RCC 7860 (cell line): ENCODE measurements around the gene RNASE7.

Experiments used
- DNase-seq: peaks from one replicate; pipeline ENCODE4 v3.0.0-alpha.2; 2015; ENCODE audit warnings: low spot score
- FAIRE-seq: peaks from 2 replicates; lab custom pipeline; 2012; peaks lifted over from hg19 to GRCh38; lab: Jason Lieb, UNC

The RNASE7 gene

DNA sequence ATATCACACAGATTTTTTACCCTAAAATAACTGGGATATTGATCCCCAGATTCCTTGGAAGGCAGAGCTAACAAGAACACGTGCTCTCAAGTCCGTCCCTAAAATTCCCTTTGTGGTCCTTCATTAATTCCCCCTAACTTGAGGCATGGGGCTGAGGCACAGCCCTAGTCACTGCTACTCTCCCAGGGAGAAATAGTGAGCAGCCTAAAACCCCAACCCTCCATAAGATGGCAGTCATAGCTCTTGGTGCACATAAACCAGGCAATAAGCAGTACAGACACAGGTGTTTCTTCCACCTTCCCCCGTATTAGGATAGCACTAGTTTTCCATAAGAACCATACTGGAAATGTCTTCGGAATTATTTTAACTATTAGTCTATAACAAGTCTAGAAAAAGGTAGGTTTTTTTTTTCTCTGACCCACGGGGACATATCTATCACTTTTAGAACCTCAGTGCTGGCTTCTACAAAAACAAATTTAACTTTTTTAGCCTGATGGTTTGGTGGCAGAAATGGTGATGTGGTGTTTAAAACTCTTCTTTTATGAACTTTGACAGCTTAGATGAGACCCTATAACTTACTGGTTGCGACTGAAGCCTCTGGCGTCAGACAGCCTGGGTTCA lies 24.8 kb downstream of the RNASE7 start:
- DNase-seq, result no peak
- FAIRE-seq, result no peak

DNA sequence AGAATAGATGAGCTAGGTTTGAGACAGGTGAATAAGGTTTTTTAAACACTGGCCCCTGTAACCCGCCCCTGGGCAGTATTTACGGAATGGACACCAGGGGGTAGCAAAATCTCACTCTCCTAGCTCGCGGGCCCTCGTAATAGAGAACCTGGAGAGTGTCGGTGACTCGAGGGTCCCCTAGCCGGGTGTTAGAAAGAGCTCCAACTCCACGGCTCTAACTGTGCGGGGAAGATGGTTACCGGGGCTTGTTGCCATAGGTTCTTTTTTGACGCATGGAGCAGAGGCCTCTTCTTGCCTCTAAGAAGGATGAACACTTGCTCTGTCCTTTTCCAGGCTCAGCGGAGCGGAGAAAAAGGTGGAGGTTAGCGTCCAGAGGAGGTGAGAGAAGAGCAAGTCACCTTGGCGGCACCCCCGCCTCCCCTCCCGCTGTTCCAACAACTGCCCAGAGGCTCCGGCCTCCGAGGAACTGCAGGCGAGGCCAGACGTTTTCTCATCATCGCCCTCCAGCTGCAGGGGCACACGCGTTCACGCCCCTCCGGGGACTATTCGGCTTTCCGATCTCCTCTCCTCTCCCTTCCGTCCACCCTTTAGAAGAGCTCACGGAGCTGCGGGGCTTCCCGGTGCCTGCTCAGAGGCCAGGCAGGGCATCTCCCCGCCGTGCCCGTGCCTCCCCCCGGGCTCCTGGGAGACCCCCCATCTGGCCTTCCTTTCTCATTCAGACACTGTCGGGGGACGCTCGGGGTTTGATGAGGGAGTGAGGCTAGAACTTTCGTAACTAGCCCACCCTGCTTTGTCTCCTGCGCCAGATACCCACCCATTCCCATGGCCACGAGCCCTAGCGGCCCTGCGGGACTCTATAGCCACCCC lies 26.6 kb downstream of the RNASE7 start:
- DNase-seq (no peak), FAIRE-seq (no peak)

DNA sequence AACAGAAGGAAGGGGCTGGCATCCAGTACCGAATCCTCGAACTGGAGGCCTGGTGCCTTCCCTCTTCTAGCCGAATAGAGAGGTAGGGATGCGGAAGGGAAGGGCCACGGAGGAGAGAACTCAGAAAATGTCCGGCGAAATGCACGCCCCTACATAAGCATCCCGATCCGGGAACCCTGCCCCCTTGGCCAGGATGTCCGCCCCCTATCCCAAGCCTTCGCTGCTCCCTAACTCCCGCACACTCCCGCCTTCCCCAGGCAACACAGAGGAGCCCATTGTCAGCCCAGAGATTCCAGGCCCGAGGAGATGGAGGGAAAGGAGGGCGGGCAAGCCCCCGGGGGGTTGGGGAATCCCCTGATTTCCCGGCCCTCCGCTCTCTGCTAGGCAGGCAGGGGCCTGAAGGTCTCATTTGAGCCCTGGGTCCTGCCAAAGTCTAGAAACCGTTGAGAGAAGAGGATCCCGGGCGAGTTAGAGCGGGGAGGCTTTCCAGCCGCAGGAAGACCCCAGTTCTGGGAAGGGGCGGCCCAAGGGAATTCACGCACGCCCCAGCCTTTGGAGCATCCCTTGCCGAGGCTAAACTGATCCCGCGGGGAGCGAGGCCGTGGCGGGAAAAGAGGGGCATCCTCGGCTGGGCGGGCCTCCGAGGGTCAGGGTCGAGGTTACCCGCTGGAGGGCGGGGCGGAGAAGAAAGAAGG lies 27.4 kb downstream of the RNASE7 start:
- DNase-seq (no peak), FAIRE-seq (no peak)

DNA sequence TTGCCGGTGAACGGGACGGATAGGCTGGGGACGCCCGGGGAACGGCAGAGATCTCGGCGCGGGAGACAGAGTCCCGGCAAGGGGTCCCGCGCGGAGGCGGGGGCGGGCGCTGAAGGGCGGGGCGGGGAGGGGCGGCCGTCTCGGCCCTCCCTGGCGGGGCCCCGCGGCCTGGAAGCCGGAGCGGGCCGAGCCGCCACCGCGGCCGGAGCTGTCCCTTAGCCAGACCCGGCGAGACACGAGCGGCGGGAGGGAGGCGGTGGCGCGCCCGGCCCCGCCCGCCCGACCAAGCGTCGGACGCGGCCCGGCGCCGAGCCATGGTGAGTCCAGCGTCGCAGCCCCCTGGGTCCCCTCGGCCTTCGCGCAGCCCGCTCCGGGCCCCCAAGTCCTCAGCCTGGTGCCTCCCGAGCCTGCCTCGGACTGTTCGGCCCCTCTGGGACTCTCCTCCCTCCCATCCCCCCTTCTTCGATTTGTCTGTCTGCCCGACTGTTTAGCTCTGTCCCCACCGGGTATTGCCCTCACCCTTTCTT lies 28.0 kb downstream of the RNASE7 start, which contains the start of gene ARHGEF40:
TSS of gene ARHGEF40 (plus strand) at position 222 of the 527 bp plus-strand sequence. CDS start at position 315, 93 bp downstream.
- no peak for DNase-seq

DNA sequence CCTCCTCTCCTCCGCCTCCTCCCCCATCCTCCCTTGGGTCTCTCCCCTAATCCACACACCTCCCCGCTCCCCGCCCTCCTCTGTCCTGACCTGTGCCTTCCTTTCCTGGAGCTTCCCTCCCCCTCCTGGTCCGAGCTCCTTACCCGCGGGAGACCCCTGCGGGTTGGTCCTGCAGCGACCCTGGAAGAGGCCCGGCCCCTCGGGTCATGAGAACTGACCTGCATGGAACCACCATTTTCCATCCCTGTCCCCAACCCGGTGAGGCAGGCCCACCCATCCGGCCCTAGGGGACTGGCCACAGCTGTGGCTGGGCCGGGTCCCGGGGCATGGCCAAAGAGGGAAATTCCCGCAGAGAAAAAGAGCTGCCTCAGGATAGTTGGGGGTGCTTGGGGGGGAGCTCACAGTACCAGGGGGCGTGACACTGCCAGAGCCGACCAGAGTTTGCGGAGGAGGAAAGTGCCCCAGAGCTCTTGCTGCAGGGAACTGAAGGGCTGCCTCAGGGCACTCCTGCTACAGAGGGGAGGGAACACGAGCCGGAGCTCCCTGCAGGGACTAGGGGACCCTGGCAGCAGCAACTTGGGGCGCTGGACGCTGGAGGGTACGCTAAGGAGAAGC lies 28.6 kb downstream of the RNASE7 start:
- DNase-seq (peak; percentile 41), FAIRE-seq (no peak)

More for the DNA sequence above, 28.0 kb downstream of the RNASE7 start, which contains the start of gene ARHGEF40:
- FAIRE-seq, result no peak

DNA sequence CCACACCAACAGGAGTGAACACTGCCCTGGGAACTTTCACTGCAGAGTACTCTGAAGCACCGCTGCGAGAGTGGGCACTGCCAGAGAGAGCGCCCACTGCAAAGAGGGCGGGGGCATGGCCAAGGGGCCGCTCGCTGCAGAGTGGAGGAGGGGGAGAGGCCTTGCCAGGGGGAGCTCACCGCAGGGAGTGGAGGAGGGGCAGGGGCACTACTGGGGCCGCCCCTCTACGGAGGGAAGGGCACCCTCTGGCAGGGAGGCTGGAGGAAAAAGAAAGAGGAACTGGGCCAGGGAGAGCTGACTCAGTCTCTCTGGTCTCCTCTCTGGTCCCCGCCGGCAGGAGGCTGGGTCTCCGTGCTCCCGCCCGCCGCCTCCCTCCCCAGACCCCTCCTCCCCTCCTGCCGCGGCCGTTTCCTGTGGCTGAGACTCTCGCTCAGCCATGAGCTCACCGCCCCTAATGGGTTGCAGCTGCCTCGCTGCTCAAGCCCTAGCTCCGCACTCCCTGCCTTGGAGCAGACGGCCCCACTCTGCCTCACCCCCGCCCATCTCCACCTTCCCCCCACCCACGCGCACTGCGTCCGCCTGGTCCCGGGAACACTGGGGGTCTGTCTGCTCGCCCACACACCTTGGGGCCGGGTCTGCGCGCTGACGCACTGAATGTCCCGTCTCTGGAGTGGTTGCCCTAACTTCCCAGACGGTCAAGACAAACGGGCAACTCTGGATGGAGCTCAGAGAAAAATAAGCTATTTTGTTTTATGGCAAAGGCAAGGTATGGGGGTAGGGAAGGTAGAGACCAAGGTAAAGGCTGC lies 29.3 kb downstream of the RNASE7 start:
- peak; percentile 84 for DNase-seq

DNA sequence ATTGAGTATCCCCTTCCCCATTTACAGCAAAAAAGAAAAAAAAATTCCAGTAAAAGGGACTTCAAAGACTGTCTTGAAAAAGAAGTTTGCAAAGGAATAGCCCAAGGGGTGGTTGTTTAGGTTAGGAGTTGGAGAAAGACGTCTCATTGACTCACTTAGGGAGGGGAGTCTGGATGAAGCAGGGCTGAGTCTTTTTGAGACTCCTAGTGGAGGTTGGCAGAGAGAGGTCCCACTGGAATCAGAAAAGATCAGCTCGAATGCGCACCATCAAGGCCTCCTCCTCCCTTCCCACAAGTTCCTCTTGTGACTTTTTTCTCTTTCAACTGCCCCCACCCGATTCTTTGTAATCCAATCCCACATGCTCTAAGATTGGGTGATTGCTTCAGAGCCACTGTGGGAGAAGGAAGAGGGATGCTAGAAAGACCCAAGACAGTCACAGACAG lies 29.9 kb downstream of the RNASE7 start:
- FAIRE-seq, result no peak
- DNase-seq, result no peak

More for the DNA sequence above, 29.3 kb downstream of the RNASE7 start:
- FAIRE-seq, result peak; percentile 52

DNA sequence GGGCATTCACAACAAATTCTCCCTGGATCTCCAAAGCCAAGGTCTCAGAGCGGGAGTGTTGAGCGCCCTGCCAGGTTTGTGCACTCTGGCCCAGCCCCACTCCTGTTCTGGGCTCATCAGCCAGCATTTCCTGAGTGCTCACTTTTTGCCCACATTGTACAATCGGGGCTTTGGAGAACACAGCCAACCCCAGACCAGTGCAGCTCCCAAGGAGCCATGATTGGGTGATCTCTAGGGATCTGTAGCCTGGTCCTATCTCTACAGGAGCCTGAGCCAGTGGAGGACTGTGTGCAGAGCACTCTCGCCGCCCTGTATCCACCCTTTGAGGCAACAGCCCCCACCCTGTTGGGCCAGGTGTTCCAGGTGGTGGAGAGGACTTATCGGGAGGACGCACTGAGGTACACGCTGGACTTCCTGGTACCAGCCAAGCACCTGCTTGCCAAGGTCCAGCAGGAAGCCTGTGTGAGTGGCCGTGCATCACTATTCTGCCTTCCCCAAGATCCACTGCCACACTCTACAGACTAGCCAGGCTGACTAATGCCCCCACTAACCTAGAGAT lies 30.7 kb downstream of the RNASE7 start:
- DNase-seq, result no peak
- FAIRE-seq, result no peak

DNA sequence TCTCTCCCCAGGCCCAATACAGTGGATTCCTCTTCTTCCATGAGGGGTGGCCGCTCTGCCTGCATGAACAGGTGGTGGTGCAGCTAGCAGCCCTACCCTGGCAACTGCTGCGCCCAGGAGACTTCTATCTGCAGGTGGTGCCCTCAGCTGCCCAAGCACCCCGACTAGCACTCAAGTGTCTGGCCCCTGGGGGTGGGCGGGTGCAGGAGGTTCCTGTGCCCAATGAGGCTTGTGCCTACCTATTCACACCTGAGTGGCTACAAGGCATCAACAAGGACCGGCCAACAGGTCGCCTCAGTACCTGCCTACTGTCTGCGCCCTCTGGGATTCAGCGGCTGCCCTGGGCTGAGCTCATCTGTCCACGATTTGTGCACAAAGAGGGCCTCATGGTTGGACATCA lies 31.8 kb downstream of the RNASE7 start:
- FAIRE-seq (no peak), DNase-seq (no peak)

DNA sequence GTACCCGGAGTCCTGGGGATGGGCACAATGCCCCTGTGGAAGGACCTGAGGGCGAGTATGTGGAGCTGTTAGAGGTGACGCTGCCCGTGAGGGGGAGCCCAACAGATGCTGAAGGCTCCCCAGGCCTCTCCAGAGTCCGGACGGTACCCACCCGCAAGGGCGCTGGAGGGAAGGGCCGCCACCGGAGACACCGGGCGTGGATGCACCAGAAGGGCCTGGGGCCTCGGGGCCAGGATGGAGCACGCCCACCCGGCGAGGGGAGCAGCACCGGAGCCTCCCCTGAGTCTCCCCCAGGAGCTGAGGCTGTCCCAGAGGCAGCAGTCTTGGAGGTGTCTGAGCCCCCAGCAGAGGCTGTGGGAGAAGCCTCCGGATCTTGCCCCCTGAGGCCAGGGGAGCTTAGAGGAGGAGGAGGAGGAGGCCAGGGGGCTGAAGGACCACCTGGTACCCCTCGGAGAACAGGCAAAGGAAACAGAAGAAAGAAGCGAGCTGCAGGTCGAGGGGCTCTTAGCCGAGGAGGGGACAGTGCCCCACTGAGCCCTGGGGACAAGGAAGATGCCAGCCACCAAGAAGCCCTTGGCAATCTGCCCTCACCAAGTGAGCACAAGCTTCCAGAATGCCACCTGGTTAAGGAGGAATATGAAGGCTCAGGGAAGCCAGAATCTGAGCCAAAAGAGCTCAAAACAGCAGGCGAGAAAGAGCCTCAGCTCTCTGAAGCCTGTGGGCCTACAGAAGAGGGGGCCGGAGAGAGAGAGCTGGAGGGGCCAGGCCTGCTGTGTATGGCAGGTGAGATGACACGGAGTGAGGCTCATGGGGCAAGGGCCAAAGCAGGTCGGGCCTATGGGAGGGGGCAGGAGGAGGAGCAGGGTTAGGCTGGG lies 32.5 kb downstream of the RNASE7 start:
- FAIRE-seq, result no peak

DNA sequence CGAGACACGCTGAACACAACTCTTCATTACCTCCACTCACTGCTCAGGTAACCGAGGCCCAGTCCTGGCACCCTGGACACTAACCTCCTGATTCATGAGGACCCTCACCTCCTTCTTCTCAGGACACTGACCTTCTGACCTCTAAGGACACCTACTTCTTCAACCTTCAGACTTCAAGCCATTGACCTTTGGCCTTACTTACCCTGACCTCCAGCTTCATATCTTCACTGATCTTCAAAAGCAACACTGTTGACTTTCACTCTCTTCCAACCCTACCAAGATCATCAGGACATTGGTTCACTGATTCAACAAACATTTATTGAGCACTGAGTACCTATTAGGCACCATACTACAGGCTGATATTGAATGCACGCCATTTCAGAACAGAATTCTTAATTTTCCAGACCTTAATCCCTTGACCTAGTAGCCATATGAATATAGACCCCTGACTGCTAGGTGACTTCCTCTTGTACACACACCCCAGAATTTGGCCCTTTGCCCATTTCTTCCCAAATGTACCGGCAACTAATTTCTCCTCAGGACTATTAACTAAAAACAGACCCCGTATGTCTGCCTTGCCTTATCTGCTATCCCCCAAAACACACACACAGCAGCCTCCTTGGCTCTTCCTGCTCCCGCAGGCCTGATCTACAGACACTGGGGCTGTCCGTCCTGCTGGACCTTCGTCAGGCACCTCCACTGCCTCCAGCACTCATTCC lies 33.7 kb downstream of the RNASE7 start:
- FAIRE-seq (no peak), DNase-seq (no peak)

More for the DNA sequence above, 32.5 kb downstream of the RNASE7 start:
- no peak for DNase-seq

DNA sequence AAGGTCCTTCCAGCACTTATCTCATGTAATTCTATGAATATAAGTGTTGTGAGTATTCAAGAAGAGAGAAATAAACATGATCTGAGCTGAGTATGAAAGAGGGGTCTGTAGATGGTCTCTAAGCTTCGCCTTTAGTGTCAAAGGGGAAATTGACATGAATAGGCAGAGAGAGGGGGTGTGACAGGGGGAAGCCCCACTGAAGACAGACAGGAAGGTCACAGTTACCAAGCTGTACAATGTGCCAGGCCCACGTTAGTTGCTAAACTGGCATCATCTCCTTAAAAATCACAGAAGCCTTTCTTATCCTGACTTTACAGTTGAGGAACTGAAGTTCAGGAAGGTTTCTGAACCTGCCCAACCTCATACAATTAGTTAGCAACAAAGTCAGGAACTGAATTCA lies 35.5 kb downstream of the RNASE7 start:
- no peak for DNase-seq

DNA sequence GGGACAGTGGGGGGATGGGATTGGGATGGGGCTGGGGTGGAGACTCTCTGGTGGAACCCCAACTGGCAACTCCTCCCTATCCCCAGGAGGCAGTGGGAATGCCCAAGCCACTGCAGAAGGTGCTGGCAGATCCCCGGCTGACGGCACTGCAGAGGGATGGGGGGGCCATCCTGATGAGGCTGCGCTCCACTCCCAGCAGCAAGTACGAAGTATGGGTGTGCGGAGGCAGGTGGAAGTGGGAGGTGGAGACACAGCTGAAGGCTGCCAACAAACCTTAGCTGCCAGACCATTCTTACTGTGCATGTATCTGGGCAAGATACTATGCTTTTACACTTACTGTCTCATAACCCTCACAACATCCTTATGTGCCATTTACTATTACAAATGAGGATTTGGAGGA lies 36.1 kb downstream of the RNASE7 start:
- FAIRE-seq (no peak), DNase-seq (no peak)

More for the DNA sequence above, 35.5 kb downstream of the RNASE7 start:
- no peak for FAIRE-seq

DNA sequence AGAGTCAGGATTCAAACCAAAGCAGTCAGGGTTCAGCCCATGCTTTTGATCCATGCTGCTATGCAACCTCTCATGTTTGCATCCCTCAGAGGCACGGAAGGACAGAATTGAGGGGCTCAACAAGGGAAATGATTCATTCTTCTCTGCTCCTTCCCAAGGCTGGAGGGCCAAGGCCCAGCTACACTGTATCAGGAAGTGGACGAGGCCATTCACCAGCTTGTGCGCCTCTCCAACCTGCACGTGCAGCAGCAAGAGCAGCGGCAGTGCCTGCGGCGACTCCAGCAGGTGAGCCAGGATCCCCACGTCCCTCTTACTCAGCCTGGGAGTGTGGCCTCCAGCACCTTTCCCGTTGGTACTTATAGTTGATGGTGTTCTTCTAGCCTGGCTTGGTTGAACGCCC lies 36.6 kb downstream of the RNASE7 start:
- no peak for FAIRE-seq
- no peak for DNase-seq

DNA sequence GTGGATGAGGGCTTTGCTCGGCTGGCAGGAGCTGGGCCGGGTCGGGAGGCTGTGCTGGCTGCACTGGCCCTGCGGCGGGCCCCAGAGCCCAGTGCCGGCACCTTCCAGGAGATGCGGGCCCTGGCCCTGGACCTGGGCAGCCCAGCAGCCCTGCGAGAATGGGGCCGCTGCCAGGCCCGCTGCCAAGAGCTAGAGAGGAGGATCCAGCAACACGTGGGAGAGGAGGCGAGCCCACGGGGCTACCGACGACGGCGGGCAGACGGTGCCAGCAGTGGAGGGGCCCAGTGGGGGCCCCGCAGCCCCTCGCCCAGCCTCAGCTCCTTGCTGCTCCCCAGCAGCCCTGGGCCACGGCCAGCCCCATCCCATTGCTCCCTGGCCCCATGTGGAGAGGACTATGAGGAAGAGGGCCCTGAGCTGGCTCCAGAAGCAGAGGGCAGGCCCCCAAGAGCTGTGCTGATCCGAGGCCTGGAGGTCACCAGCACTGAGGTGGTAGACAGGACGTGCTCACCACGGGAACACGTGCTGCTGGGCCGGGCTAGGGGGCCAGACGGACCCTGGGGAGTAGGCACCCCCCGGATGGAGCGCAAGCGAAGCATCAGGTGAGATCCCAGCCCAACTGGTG lies 39.5 kb downstream of the RNASE7 start:
- DNase-seq (no peak), FAIRE-seq (no peak)

DNA sequence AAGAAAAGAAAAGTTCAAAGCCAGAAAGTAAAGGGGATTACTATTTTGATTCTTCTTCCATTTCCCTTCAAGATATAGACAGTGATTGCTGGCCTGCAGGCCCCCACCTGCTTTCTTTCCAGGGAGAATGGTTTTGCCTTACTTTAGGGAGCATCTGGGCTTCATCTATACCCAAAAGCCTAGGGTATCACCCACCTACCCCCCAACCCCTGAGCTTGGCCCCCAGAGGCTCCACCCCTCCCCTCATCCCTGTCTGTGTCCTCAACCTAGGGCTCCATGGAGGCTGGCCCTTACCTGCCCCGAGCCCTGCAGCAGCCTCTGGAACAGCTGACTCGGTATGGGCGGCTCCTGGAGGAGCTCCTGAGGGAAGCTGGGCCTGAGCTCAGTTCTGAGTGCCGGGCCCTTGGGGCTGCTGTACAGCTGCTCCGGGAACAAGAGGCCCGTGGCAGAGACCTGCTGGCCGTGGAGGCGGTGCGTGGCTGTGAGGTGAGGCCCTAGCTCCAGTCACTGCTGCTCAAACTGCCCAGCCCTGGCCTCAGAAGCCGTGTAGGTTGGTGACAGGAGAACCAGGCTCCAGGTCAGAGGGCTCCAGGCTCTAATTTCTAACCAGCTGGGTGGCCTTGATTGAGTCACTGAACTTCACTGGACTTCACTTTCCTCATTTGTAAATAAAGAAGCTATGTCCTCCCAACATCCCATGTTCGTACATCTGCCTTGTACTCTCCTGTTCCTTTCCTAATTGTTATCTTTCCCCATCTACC lies 41.6 kb downstream of the RNASE7 start:
- DNase-seq (no peak), FAIRE-seq (no peak)

DNA sequence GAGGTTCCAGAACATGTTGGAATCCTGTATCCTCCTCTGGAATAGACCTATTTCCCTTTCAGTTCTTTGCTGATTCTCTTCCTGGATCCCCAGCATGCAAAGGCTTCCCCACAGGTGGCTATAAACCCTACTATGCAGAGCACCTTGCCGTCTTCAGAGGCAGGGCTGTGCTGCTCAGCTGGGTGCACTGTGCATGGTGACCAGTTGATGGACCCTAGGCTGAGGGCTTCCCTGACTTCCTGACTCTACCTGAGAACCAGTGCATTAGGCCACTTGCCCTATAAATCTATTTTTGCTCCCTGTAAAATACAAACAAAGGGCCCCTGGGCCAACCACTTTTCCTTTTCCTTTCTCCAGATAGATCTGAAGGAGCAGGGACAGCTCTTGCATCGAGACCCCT lies 42.2 kb downstream of the RNASE7 start:
- no peak for DNase-seq
- no peak for FAIRE-seq
